MG63 (cell line): ENCODE measurements around the gene KRT10. TPM values are rescaled to one million over a fixed set of nuclear protein-coding genes. Genes with fewer than 3 reads are reported as not detected.
"Not testable (repeated sequence)": the region's sequence is repeated elsewhere in the genome, so short reads cannot be mapped to it uniquely, and the experiment has no call there.

Experiments used
- DNase-seq: peaks from one replicate; pipeline ENCODE4 v3.0.0-alpha.2; 2020
- H3K27me3 ChIP-seq: fragments of 250-450 bp; sonication (Bioruptor Pico); 2 replicates; pipeline ENCODE4 v1.5.1; 2020; ENCODE audit warnings: mild to moderate bottlenecking, moderate library complexity
- H3K36me3 ChIP-seq: fragments of 250-450 bp; sonication (Bioruptor Pico); 2 replicates; pipeline ENCODE4 v1.5.1; 2020; ENCODE audit warnings: mild to moderate bottlenecking, moderate library complexity
- H3K4me3 ChIP-seq: fragments of 250-450 bp; sonication (Bioruptor Pico); 2 replicates; pipeline ENCODE4 v1.5.1; 2020; ENCODE audit warnings: mild to moderate bottlenecking, moderate library complexity
- H3K9me3 ChIP-seq: fragments of 250-450 bp; sonication (Bioruptor Pico); 2 replicates; pipeline ENCODE4 v1.5.1; 2020; ENCODE audit warnings: mild to moderate bottlenecking, moderate library complexity
- total RNA-seq: library from RNA; depleted of rRNA; stranded (reverse); fragments of >200 nt; shearing (Covaris generic); gene quantifications from 2 replicates; pipeline ENCODE4 v1.2.3, GENCODE V29; 2014; ENCODE audit warnings: low replicate concordance; rRNA removed

The KRT10 gene
- total RNA-seq, result 48.4 and 70.6 TPM in 2 replicates

DNA sequence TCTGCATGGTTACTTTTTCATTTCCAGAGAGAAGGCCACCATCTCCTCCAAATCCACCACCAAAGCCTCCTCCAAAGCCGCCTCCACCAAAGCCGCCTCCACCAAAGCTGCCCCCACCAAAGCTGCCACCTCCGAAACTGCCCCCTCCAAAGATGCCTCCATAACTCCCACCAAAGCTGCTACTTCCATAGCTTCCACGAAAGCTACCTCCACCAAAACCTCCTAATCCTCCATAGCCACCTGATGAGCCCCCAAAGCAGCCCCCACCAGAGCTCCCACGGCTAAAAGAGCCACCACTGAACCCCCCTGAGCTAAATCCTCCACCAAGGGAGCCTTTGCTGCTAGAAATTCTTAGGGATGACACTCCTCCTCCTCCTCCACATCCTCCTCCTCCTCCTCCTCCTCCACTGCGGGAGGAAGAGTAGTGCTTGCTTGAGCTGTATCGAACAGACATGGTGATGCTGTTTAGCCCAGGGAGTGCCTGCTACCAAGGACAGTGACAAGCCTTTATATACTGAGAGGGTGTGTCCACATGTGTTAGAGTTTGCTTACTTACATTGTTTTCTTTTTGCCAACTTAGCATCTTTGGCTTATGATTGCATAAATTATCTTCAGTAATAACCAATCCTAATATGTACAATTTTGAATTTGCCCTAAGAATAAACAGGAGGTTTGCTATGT is at the start of gene KRT10:
Gene KRT10 (minus strand): TSS at position 483 of the 681 bp plus-strand sequence. CDS start 29 bp downstream, at position 454.
- H3K36me3 ChIP-seq, result peaks cover 10% of the 10 kb centered on the region
- H3K27me3 ChIP-seq, result no peaks in the 10 kb centered on the region
- DNase-seq, result no peak
- no peak within 1 kb of the TSS for H3K4me3 ChIP-seq
- no peaks in the 10 kb centered on the region for H3K9me3 ChIP-seq

DNA sequence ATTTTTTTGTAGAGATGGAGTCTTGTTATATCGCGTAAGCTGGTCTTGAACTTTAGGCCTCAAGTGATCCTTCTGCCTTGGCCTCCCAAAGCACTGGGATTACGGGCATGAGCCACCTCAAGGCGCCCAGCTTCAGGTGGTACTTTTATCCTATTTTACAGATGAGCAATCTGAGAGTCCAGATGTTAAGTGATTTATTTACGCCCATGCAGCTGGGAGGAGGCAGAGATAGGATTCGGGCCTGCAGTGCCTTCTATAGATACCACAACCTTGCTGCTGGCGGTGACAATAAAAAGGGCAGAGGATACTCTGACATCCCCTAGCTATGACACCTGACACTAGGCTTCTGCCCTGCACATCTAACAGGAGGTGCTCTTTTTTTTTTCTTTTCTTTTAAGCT is 48.9 kb upstream of the KRT10 start:
- no peak for DNase-seq
- H3K9me3 ChIP-seq, result no peaks in the 10 kb centered on the region; the same call in 1 of the 2 replicates
- no peak overlapping the region for H3K4me3 ChIP-seq
- no peaks in the 10 kb centered on the region for H3K27me3 ChIP-seq
- H3K36me3 ChIP-seq, result no peaks in the 10 kb centered on the region

DNA sequence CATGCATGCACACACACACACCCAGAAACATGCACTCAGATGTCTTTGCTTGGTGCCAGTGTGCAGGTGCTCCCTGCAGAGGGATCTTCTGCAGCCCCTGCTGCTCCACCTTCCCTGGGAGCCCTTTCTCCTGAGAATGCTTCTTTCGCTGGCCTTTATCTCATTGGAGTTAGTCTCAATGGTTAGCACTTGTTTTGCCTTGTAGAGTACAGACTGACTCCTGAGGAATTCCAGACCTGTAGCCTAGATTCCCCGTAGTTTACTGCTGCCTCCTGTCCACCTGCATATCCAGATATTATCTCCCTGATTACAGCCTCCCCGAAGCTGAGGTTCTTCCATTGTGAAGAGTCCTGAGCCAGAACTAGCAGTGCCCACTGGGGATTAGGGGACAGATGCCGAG is 47.7 kb upstream of the KRT10 start:
- no peaks in the 10 kb centered on the region; the same call in 1 of the 2 replicates for H3K9me3 ChIP-seq
- H3K27me3 ChIP-seq, result no peaks in the 10 kb centered on the region
- DNase-seq, result no peak
- H3K36me3 ChIP-seq, result no peaks in the 10 kb centered on the region
- no peak overlapping the region for H3K4me3 ChIP-seq

DNA sequence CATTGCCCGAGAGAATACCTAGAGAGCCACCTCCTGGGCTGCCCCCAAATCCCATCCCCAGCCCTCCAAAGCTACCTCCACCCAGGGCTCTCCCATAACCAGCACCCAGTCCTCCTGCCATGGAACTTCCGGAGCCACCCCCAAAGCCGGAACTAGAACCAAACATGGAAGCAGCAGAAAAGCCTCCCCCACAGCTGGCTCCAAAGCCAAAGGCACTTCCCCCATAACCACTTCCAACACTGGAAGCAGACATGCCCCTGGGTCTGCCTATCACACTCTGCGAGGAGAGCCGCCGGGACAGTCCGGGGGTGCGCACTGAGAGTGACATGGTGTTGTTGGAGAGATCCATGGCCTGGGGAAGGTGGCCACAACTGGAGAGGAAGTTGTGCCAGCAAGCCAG is 44.4 kb upstream of the KRT10 start, which contains the start of gene KRT12:
Gene KRT12 (minus strand): TSS at position 386 of the 400 bp plus-strand sequence. CDS start 37 bp downstream, at position 349.
- no peaks in the 10 kb centered on the region for H3K9me3 ChIP-seq
- H3K4me3 ChIP-seq, result no peak within 1 kb of the TSS
- H3K27me3 ChIP-seq, result no peaks in the 10 kb centered on the region
- H3K36me3 ChIP-seq, result no peaks in the 10 kb centered on the region
- no peak for DNase-seq

DNA sequence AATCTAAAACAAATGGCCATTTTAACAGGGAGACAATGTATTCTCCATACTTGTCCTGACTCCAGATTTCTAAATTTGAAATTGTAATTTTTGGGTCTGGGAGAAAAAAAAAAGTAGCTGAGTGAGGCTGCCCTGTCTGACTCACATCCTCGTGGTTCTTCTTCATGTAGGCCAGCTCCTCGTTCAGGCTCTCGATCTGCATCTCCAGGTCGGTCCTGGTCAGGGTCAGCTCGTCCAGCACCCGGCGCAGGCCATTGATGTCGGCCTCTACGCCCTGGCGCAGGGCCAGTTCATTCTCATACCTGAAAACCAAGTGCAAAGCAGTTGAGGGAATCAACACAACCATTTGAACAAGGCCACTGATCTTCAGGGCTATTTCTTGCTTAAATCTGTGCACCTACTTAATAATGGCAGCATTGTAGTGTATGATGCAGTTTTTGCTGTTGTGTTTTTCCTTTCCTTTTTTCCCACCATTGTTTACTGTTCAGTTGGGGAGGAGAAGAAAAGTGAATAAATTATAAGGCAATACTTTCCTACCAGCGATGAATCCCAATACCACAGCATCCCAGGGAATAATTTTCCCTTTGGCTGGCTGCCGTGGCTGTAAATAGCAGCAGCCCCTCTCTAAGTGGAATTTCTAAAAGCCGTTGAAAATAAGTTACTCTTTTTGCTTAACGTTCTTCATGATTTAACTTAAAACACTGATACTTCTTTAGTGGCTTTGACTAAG is 42.4 kb upstream of the KRT10 start:
- H3K4me3 ChIP-seq, result no peak overlapping the region
- H3K9me3 ChIP-seq, result no peaks in the 10 kb centered on the region
- no peaks in the 10 kb centered on the region for H3K36me3 ChIP-seq
- DNase-seq, result no peak
- H3K27me3 ChIP-seq, result no peaks in the 10 kb centered on the region

DNA sequence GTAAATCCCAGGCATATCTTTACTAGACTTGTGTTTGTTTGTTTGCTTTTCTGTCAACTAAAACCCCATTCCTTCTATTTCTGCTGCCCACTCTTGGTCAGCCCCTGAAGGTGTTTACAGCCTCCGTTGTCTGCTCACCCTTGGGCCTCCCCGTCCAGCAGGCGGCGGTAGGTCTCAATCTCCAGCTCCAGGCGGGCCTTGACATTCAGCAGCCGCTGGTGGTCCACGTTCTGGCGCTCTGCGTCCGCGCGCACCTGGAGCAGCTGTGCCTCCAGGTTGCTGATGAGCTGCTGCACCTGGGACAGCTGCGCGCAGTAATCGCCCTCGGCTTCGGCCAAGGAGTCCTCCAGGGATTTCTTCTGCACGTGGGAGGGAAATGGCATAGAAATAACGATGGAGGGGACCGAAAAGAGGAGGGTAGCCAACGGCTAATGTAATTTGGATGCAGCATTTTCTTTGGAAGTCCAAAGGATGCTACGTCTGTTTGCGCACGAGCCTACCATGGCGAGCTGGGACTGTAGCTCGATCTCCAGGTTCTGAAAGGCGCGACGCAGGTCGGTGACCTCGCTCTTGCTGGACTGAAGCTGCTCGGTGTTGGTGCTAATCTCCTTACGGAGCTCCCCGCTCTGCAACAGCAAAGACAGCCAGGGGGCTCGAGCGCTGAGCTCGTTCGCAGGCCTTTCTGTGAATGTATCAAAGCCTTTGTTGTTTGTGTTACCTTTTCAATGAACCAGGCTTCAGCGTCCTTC is 40.7 kb upstream of the KRT10 start:
- no peak for DNase-seq
- Histone ChIP-seq H3K9me3 (no peaks in the 10 kb centered on the region), H3K4me3 (no peak overlapping the region), H3K27me3 (no peaks in the 10 kb centered on the region), H3K36me3 (no peaks in the 10 kb centered on the region)

DNA sequence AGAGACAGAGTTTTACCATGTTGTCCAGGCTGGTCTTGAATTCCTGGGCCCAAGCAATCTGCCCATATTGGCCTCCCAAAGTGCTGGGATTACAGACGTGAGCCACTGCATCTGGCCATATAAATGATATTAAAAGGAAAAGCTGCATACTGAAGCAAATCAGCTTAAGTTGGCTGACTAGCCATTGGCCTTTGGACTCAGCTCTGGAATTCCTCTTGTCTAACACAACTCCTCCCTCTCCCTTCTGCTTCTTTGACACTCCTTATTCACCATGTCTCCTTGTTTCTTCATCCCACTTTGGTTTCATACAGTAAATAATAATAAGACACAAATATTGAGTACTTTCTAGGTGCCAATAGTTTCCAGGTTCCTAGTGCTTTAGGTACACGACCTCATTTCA is 37.1 kb upstream of the KRT10 start:
- no peaks in the 10 kb centered on the region for H3K36me3 ChIP-seq
- no peak overlapping the region for H3K4me3 ChIP-seq
- H3K27me3 ChIP-seq, result no peaks in the 10 kb centered on the region
- DNase-seq, result no peak
- no peaks in the 10 kb centered on the region for H3K9me3 ChIP-seq

DNA sequence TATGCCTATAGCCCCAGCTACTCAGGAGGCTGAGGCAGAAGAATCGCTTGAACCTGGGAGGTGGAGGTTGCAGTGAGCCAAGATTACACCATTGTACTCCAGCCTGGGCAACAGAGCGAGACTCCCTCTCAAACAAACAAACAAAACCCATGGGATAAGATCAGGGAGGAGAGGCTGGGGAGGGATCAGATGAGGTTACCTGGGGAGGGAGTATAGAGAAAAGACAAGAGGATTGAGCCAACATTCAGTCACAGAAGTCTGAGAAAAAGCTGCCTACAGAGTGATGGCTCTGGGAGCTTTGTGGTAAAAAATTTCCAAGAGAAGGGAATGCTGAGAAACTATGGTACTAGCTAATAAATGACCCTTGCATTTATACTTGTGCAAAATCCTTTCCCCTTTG is 36.3 kb upstream of the KRT10 start:
- H3K27me3 ChIP-seq, H3K4me3 ChIP-seq, H3K36me3 ChIP-seq, DNase-seq, H3K9me3 ChIP-seq: not testable (repeated sequence)

DNA sequence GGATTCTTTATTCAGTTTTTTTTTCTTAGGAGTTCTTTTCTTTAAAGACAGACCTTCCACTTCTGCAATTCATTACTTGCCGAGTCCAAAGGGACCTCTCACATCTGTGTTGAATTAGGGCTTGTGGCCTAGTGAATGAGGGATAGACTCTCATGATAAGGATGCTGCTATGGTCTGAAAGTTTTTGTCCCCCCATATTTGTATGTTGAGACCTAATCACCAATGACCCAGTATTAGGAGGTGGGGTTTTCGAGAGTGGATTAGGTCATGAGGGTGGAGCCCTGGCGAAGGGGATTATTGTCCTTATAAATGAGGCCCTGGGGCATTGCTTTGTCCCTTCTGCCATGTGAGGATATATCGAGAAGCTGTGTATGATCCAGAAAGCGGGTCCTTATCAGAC is 35.1 kb upstream of the KRT10 start:
- no peak for DNase-seq
- Histone ChIP-seq H3K36me3 (no peaks in the 10 kb centered on the region), H3K9me3 (no peaks in the 10 kb centered on the region), H3K4me3 (no peak overlapping the region), H3K27me3 (no peaks in the 10 kb centered on the region)

DNA sequence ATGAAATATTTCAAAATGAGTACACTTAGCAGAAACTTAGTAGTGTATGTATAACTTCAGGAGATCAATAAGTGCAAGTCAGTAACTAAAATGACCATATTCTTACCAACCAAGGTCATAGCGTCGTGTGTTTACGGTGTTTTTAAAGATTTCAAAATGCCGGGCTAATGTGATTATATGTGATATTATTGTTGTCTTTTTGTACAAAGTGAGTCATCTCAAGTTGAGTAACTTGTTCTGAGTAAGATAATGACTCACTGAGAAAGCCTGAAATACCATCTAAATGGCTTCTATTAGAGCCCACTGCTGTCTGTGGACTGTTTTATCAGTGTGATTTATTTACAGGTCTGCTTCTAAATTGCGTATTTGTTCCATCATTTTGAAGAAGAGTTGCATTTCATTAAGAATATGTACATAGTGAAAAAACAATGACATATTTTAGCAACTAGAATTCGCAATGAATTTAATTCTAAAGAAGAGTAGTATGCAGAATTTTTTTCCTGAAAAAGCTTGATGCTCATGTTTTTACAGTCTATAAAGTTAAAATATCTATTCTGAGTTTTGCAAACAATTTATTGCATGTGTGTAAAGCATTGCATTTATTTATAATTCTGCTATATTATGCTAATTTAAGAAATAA is 31.9 kb upstream of the KRT10 start:
- no peaks in the 10 kb centered on the region for H3K27me3 ChIP-seq
- no peak overlapping the region for H3K4me3 ChIP-seq
- DNase-seq, result no peak
- H3K9me3 ChIP-seq, result no peaks in the 10 kb centered on the region
- H3K36me3 ChIP-seq, result no peaks in the 10 kb centered on the region

DNA sequence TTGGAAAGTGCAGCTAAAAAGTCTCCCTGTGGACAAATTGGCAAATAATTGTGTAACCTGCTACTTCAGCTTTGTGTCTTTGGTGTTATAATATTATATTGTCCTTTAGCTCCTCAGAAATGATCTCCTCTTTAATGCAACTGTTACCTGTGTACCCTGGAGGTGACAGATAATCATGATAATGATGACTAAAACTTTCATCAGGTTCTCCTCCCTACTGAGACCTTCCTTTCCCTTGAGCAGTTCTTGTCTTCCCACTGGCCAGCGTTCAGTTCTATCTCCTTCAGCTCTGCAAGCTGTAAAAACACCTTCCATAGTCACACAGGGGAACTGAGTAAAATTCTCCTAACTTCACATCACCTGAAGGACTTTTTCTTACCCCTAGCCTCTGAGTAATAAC is 29.9 kb upstream of the KRT10 start:
- Histone ChIP-seq H3K27me3 (no peaks in the 10 kb centered on the region), H3K36me3 (no peaks in the 10 kb centered on the region), H3K9me3 (no peaks in the 10 kb centered on the region), H3K4me3 (no peak overlapping the region)
- DNase-seq, result no peak

DNA sequence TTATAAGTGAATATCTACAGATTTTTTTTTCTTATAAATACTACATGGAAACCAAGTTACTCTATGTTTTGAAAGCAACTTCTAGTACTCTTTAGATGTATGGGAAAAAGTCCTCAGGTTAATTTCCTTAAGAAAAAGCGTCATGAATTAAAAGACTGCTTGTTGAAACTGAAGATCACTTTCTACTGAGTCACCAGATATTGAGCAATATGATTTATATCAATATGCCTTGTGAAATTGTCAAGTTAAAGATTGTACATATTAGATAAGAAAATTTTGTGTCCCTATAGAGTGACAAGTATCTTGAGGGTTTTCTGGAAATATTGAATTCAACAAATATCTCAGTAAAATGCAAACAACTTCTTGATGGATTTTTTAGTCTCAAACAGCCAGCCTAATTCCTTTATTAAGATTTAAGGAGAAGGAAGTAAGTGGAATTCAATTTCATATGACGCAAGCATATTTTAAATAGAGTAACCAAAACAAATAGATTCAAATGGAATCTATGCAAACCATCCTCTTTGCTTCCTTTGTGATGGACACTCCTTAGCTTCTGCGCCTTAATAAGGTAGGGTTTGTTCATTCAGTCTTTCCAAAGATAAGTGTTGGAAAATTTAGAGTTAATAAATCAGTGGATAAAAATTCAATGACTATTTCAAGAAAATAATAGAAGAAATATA is 28.0 kb upstream of the KRT10 start:
- no peak for DNase-seq

DNA sequence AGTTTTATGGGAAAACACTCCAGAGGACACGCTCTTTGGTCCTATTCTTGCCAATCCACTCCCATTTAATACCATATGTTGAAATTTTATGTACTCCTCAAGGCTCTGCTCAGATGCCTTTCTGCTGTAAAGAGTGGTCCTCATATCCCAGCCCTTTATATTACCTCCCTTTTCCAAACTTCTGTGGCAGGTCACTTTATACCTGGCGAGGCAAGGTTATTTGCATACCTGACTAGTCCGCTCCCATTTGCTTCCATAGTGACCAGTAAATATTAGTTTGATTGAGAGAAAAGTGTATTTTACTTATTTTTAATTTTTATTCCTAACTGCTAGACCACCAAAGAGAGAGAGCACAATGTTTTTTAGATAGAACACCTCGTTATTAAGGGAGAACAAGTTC is 27.3 kb upstream of the KRT10 start:
- Histone ChIP-seq H3K36me3 (no peaks in the 10 kb centered on the region), H3K9me3 (no peaks in the 10 kb centered on the region), H3K4me3 (no peak overlapping the region), H3K27me3 (no peaks in the 10 kb centered on the region)
- no peak for DNase-seq

More for the DNA sequence above, 28.0 kb upstream of the KRT10 start:
- Histone ChIP-seq H3K9me3 (no peaks in the 10 kb centered on the region), H3K36me3 (no peaks in the 10 kb centered on the region), H3K27me3 (no peaks in the 10 kb centered on the region), H3K4me3 (no peak overlapping the region)

DNA sequence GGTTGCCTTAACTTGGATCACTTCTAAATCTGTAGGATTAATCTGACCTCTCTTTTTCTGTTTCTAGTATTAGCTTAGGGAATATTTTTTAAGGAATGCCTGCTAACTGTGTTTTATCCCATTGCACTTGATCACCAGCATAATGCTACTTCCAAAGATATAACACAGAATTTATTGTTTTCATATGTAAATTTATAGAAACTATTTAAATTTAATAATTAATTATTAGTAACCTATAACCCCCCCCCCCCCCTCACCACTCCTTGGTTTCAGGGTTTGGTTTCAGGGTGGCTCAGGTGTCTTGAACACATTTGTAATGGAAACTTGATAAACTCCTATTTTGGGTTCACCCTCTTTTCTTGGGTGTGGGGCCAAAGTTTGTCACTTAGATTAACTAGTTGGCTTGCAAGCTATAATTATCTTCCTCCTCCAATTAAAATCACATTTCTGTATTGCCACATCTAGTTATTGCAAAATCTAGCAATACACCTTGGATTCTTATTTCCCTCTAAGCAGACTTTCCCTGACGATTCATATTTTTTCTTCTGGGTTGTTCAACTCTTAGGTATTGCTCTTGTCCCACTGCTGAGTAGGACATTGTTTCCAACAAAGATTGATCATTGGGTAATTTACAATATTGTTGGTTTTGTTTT is 26.3 kb upstream of the KRT10 start:
- no peak overlapping the region for H3K4me3 ChIP-seq
- H3K36me3 ChIP-seq, result no peaks in the 10 kb centered on the region
- H3K9me3 ChIP-seq, result no peaks in the 10 kb centered on the region
- DNase-seq, result no peak
- H3K27me3 ChIP-seq, result no peaks in the 10 kb centered on the region

DNA sequence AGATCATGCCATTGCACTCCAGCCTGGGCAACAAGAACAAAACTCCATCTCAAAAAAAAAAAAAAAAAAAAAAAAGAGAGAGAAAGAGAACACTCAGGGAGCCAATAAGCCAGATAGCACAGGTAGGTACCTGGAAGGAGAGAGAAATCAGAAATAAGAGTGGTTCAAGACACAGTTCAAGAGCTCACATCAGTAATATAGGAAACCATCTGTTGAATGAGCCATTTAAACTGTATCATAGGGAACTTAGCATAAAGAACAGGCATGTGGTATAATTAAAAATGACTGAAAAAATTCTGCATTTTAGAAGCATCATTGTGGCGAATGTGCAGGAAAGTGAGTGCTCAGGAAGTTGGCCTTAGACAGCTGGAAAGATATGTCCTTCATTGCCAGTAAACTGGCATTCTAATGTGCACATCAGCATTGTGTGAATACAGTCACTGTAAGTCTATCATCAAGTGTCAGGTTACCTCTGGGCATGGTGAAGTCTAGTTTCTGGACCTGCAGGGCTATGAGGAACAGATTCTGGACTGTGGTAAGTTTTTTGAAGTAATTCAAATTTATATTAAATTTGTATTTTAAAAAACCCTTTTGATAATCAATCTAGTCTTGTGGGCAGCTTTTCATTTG is 24.2 kb upstream of the KRT10 start:
- H3K4me3 ChIP-seq, result no peak overlapping the region
- no peaks in the 10 kb centered on the region for H3K36me3 ChIP-seq
- H3K27me3 ChIP-seq, result no peaks in the 10 kb centered on the region
- no peak for DNase-seq
- no peaks in the 10 kb centered on the region for H3K9me3 ChIP-seq
